Measurements from ENCODE around the gene STXBP6.

DNA sequence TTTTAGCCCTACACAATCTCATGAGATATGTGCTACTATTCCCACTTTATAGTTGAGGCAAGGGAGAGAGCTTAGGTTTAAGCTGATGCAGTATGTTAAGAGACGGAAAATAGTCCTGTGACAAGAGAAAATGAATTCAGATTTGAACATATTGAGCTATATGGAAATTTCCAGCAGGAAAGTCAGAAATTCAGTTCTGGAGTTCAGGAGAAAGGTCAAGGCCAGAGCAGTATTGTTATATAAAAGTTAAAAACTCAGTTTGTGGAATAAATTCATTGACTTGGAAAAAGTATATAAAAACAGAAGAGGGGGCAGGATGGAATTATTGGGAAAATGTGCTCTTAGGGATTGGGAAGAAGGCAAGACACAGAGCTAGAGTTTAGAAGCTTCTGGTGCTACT lies 248.9 kb downstream of the STXBP6 start:
- TF ChIP-seq, protein P1, sequence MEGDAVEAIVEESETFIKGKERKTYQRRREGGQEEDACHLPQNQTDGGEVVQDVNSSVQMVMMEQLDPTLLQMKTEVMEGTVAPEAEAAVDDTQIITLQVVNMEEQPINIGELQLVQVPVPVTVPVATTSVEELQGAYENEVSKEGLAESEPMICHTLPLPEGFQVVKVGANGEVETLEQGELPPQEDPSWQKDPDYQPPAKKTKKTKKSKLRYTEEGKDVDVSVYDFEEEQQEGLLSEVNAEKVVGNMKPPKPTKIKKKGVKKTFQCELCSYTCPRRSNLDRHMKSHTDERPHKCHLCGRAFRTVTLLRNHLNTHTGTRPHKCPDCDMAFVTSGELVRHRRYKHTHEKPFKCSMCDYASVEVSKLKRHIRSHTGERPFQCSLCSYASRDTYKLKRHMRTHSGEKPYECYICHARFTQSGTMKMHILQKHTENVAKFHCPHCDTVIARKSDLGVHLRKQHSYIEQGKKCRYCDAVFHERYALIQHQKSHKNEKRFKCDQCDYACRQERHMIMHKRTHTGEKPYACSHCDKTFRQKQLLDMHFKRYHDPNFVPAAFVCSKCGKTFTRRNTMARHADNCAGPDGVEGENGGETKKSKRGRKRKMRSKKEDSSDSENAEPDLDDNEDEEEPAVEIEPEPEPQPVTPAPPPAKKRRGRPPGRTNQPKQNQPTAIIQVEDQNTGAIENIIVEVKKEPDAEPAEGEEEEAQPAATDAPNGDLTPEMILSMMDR (conservative IDR thresholded peaks at IDR 0.05; ENCODE audit: low read depth, low read length), result no peak
- TF ChIP-seq EZH2 (IDR thresholded peaks at IDR 0.05; ENCODE audit: borderline replicate concordance, low read depth, low read length, poor library complexity, severe bottlenecking), result no peak
